Activated CD8-positive, alpha-beta T cell treated with anti-CD3 and anti-CD28 coated beads, Interleukin-2, amount 10 ng/mL, durations not matched to agents 7 days and 5 days (primary cell): ENCODE data around the gene TAL2. TPM values are rescaled to one million over a fixed set of nuclear protein-coding genes. Genes with fewer than 3 reads are reported as not detected.

ENCODE experiments used
- ATAC-seq: fragments of 150-1000 bp; cut with Tn5 transposase; one replicate; pipeline ENCODE4 v1.10.0; 2021; ENCODE audit warnings: moderate library complexity
- CTCF ChIA-PET: fragments of 350-600 bp; sonication (Branson Sonifier 250); formaldehyde crosslinking; loops from one replicate; lab custom pipeline; 2021; ENCODE audit warnings: antibody characterized with exemption; lab: Charles Lee
- POLR2A ChIA-PET: fragments of 350-600 bp; sonication (Branson Sonifier 250); formaldehyde crosslinking; loops from one replicate; lab custom pipeline; 2021; ENCODE audit warnings: antibody characterized with exemption; lab: Charles Lee
- DNase-seq: peaks from one replicate; pipeline ENCODE4 v3.0.0-alpha.2; 2020
- H3K27ac Mint-ChIP-seq: one replicate; pipeline ENCODE4 v1.8.0; 2021; ENCODE audit warnings: mild to moderate bottlenecking, mixed read lengths
- H3K27me3 Mint-ChIP-seq: one replicate; pipeline ENCODE4 v1.8.0; 2021; ENCODE audit warnings: low read depth, mixed read lengths
- H3K36me3 Mint-ChIP-seq: one replicate; pipeline ENCODE4 v1.8.0; 2021; ENCODE audit warnings: low read depth, mixed read lengths
- H3K4me1 Mint-ChIP-seq: one replicate; pipeline ENCODE4 v1.8.0; 2021; ENCODE audit warnings: low read depth, mixed read lengths
- H3K4me3 Mint-ChIP-seq: one replicate; pipeline ENCODE4 v1.8.0; 2021; ENCODE audit warnings: mild to moderate bottlenecking, mixed read lengths
- H3K9me3 Mint-ChIP-seq: one replicate; pipeline ENCODE4 v1.8.0; 2022; ENCODE audit warnings: mixed read lengths; ENCODE audit not compliant: insufficient read depth
- total RNA-seq, 2 experiments: library from RNA; stranded (reverse); gene quantifications; one replicate each; pipeline ENCODE4 v1.2.3, GENCODE V29; 2021

TAL2 gene
- total RNA-seq, result under 1 TPM in 1 of 2 experiments, not detected in 1; 0.39 TPM

- no peaks in the 10 kb centered on the region for H3K9me3 Mint-ChIP-seq
- peaks cover 15% of the 10 kb centered on the region for H3K27me3 Mint-ChIP-seq
- POLR2A ChIA-PET, result no interaction called here
- no peak for DNase-seq
- ATAC-seq, result no peak
- no peak within 1 kb of the TSS for H3K4me3 Mint-ChIP-seq
- no peak within 1 kb of the TSS for H3K27ac Mint-ChIP-seq
- H3K4me1 Mint-ChIP-seq, result no peaks in the 10 kb centered on the region
- CTCF ChIA-PET, result interaction anchor here (1.6 kb wide), 1 partner anchor 54 kb away, joined by 3 read pairs; no protein-coding TSS in a partner anchor
- no peaks in the 10 kb centered on the region for H3K36me3 Mint-ChIP-seq
Observed at GRCh38 chr9:105662184-105663104, at the start of gene TAL2. Gene TAL2, plus strand, starts transcription at chr9:105662457. Its CDS starts 40 bp downstream, at chr9:105662497.

GRCh38 chr9:105621001-105621400, 41.3 kb upstream of the TAL2 start:
- no peaks in the 10 kb centered on the region for H3K27me3 Mint-ChIP-seq
- no peak overlapping the region for H3K4me3 Mint-ChIP-seq
- CTCF ChIA-PET, result interaction anchor here (1.2 kb wide), 1 partner anchor 13 kb away, joined by 3 read pairs; no protein-coding TSS in a partner anchor
- POLR2A ChIA-PET, result no interaction called here
- DNase-seq (no peak), ATAC-seq (no peak)
- peaks cover 1% of the 10 kb centered on the region for H3K36me3 Mint-ChIP-seq
- H3K4me1 Mint-ChIP-seq, result no peaks in the 10 kb centered on the region
- no peak overlapping the region for H3K27ac Mint-ChIP-seq
- H3K9me3 Mint-ChIP-seq, result no peaks in the 10 kb centered on the region

- no peaks in the 10 kb centered on the region for H3K27me3 Mint-ChIP-seq
- CTCF ChIA-PET, result no interaction called here
- ATAC-seq, result no peak
Observed at GRCh38 chr9:105625088-105625487, 37.2 kb upstream of the TAL2 start.

GRCh38 chr9:105632807-105633206, 29.4 kb upstream of the TAL2 start:
- no peak for DNase-seq
- no peak overlapping the region for H3K4me3 Mint-ChIP-seq
- H3K27ac Mint-ChIP-seq, result no peak overlapping the region
- CTCF ChIA-PET, result no interaction called here
- POLR2A ChIA-PET, result no interaction called here
- no peaks in the 10 kb centered on the region for H3K27me3 Mint-ChIP-seq
- H3K4me1 Mint-ChIP-seq, result no peaks in the 10 kb centered on the region
- no peaks in the 10 kb centered on the region for H3K9me3 Mint-ChIP-seq
- peaks cover 12% of the 10 kb centered on the region for H3K36me3 Mint-ChIP-seq
- ATAC-seq, result no peak

More at GRCh38 chr9:105625088-105625487, 37.2 kb upstream of the TAL2 start:
- H3K4me1 Mint-ChIP-seq, result no peaks in the 10 kb centered on the region
- H3K27ac Mint-ChIP-seq, result no peak overlapping the region
- POLR2A ChIA-PET, result no interaction called here
- no peak overlapping the region for H3K4me3 Mint-ChIP-seq
- no peak for DNase-seq
- H3K36me3 Mint-ChIP-seq, result peaks cover 8% of the 10 kb centered on the region
- no peaks in the 10 kb centered on the region for H3K9me3 Mint-ChIP-seq

GRCh38 chr9:105633411-105633810, 28.8 kb upstream of the TAL2 start:
- H3K27me3 Mint-ChIP-seq, result no peaks in the 10 kb centered on the region
- H3K36me3 Mint-ChIP-seq, result peaks cover 12% of the 10 kb centered on the region
- no peaks in the 10 kb centered on the region for H3K4me1 Mint-ChIP-seq
- ChIA-PET CTCF (interaction anchor here (1.7 kb wide), 1 partner anchor 85 kb away, joined by 4 read pairs; no protein-coding TSS in a partner anchor), POLR2A (no interaction called here)
- H3K9me3 Mint-ChIP-seq, result no peaks in the 10 kb centered on the region
- no peak for ATAC-seq
- no peak overlapping the region for H3K4me3 Mint-ChIP-seq
- H3K27ac Mint-ChIP-seq, result no peak overlapping the region
- no peak for DNase-seq

GRCh38 chr9:105636331-105636730, 25.9 kb upstream of the TAL2 start:
- ChIA-PET CTCF (interaction anchor here (1.4 to 2.2 kb wide), 3 partner anchors 13 to 82 kb away, joined by 3 to 12 read pairs (median 4); no protein-coding TSS in a partner anchor), POLR2A (no interaction called here)
- Mint-ChIP-seq H3K27ac (no peak overlapping the region), H3K4me1 (no peaks in the 10 kb centered on the region), H3K36me3 (peaks cover 11% of the 10 kb centered on the region), H3K27me3 (no peaks in the 10 kb centered on the region), H3K9me3 (no peaks in the 10 kb centered on the region), H3K4me3 (no peak overlapping the region)
- ATAC-seq (no peak), DNase-seq (no peak)

- Mint-ChIP-seq H3K9me3 (no peaks in the 10 kb centered on the region), H3K4me3 (no peak overlapping the region), H3K4me1 (no peaks in the 10 kb centered on the region), H3K27me3 (no peaks in the 10 kb centered on the region), H3K36me3 (peaks cover 15% of the 10 kb centered on the region), H3K27ac (no peak overlapping the region)
- ChIA-PET CTCF (interaction anchor here (1.0 to 2.2 kb wide), 8 partner anchors 9 to 244 kb away, joined by 3 to 12 read pairs (median 4); no protein-coding TSS in a partner anchor), POLR2A (no interaction called here)
- ATAC-seq (no peak), DNase-seq (no peak)
Observed at GRCh38 chr9:105637787-105638395, 24.4 kb upstream of the TAL2 start.

- no peaks in the 10 kb centered on the region for H3K9me3 Mint-ChIP-seq
- DNase-seq, result no peak
- peaks cover 16% of the 10 kb centered on the region for H3K36me3 Mint-ChIP-seq
- no peak for ATAC-seq
- H3K27me3 Mint-ChIP-seq, result no peaks in the 10 kb centered on the region
- H3K4me3 Mint-ChIP-seq, result no peak overlapping the region
- POLR2A ChIA-PET, result no interaction called here
- H3K27ac Mint-ChIP-seq, result no peak overlapping the region
- CTCF ChIA-PET, result no interaction called here
- no peaks in the 10 kb centered on the region for H3K4me1 Mint-ChIP-seq
Observed at GRCh38 chr9:105639936-105640335, 22.3 kb upstream of the TAL2 start.

- Mint-ChIP-seq H3K9me3 (no peaks in the 10 kb centered on the region), H3K36me3 (peaks cover 13% of the 10 kb centered on the region), H3K4me3 (no peak overlapping the region), H3K27ac (no peak overlapping the region), H3K4me1 (no peaks in the 10 kb centered on the region), H3K27me3 (no peaks in the 10 kb centered on the region)
- ChIA-PET CTCF (no interaction called here), POLR2A (no interaction called here)
- DNase-seq (no peak), ATAC-seq (no peak)
Observed at GRCh38 chr9:105643795-105644194, 18.5 kb upstream of the TAL2 start.

GRCh38 chr9:105646879-105647594, 15.2 kb upstream of the TAL2 start:
- ATAC-seq (no peak), DNase-seq (no peak)
- H3K4me3 Mint-ChIP-seq, result no peak overlapping the region
- H3K27ac Mint-ChIP-seq, result no peak overlapping the region
- no peaks in the 10 kb centered on the region for H3K9me3 Mint-ChIP-seq
- H3K27me3 Mint-ChIP-seq, result no peaks in the 10 kb centered on the region
- CTCF ChIA-PET, result interaction anchor here (1.5 kb wide), 1 partner anchor 9 kb away, joined by 4 read pairs; no protein-coding TSS in a partner anchor
- POLR2A ChIA-PET, result no interaction called here
- H3K4me1 Mint-ChIP-seq, result no peaks in the 10 kb centered on the region
- H3K36me3 Mint-ChIP-seq, result peaks cover 4% of the 10 kb centered on the region

- POLR2A ChIA-PET, result no interaction called here
Observed at GRCh38 chr9:105647595-105648349, 14.5 kb upstream of the TAL2 start.

More at GRCh38 chr9:105647595-105648349, 14.5 kb upstream of the TAL2 start:
- CTCF ChIA-PET, result interaction anchor here (0.6 to 1.5 kb wide), 4 partner anchors 9 to 17 kb away, joined by 3 to 5 read pairs (median 4); no protein-coding TSS in a partner anchor
- Mint-ChIP-seq H3K27me3 (no peaks in the 10 kb centered on the region), H3K36me3 (peaks cover 2% of the 10 kb centered on the region), H3K27ac (no peak overlapping the region), H3K4me3 (no peak overlapping the region), H3K9me3 (no peaks in the 10 kb centered on the region), H3K4me1 (no peaks in the 10 kb centered on the region)
- DNase-seq (no peak), ATAC-seq (no peak)
